A549 (cell line): ENCODE results near the gene CCDC85C. TPM values are rescaled to one million over a fixed set of nuclear protein-coding genes. Genes with fewer than 3 reads are reported as not detected.

Experiments
- ATAC-seq, 2 experiments: fragments of 200-7000 bp in 1 of 2; fragments of >200 bp in 1 of 2; cut with Nextera tagmentation in 1 of 2; cut with Tn5 transposase in 1 of 2; 3 replicates each; pipeline versions ENCODE4 v1.8.0 to v1.9.1; 2018 to 2020; ENCODE audit warnings: mild to moderate bottlenecking in 1 of 2, moderate library complexity in 1 of 2
- CTCF ChIA-PET: fragments of 300-600 bp; sonication (Branson Sonifier 250); formaldehyde crosslinking; extraction: SDS; loops from one replicate; lab custom pipeline; 2021; ENCODE audit warnings: antibody characterized with exemption, inconsistent platforms; lab: Yijun Ruan, JAX
- POLR2A ChIA-PET: fragments of 350-600 bp; formaldehyde crosslinking; extraction: SDS; loops from one replicate; lab custom pipeline; 2021; ENCODE audit warnings: antibody characterized with exemption, inconsistent platforms; lab: Yijun Ruan, JAX
- DNase-seq, 2 experiments: peaks; one replicate each; pipeline versions ENCODE4 v3.0.0 to v3.0.0-alpha.2; 2011 to 2016; ENCODE audit warnings: low read depth in 1 of 2, low spot score in 1 of 2
- FAIRE-seq: peaks from 2 replicates; lab custom pipeline; 2011; peaks lifted over from hg19 to GRCh38; lab: Jason Lieb, UNC
- H3K27ac ChIP-seq, 2 experiments: fragments of >200 bp; sonication (Bioruptor Twin); formaldehyde crosslinking; 3 replicates each; pipeline ENCODE4 v1.5.1; 2016 to 2017
- H3K4me1 ChIP-seq: fragments of >200 bp; sonication (Bioruptor Twin); formaldehyde crosslinking; 3 replicates; pipeline ENCODE4 v1.6.1; 2016
- H3K4me2 ChIP-seq: fragments of >200 bp; sonication (Bioruptor Twin); formaldehyde crosslinking; 3 replicates; pipeline ENCODE4 v1.6.1; 2016
- H3K4me3 ChIP-seq: fragments of >200 bp; sonication (Bioruptor Twin); formaldehyde crosslinking; 3 replicates; pipeline ENCODE4 v1.5.1; 2016
- H3K9me3 ChIP-seq: fragments of >200 bp; sonication (Bioruptor Twin); formaldehyde crosslinking; 3 replicates; pipeline ENCODE4 v1.6.1; 2016
- ATOH8 ChIP-seq: fragments of 250-450 bp; sonication (Bioruptor Pico); IDR thresholded peaks from 2 replicates; pipeline ENCODE4 v1.5.0; 2020; ENCODE audit warnings: low read depth, mild to moderate bottlenecking, moderate library complexity
- BHLHE40 ChIP-seq: IDR thresholded peaks from 2 replicates; pipeline ENCODE4 v1.6.1; 2012; ENCODE audit warnings: low read depth, low read length, inconsistent platforms
- CBX8 ChIP-seq: fragments of 200-600 bp; sonication (generic); IDR thresholded peaks from 2 replicates; pipeline ENCODE4 v1.6.1; 2016
- CEBPB ChIP-seq, 2 experiments: fragments of >200 bp in 1 of 2; sonication (Bioruptor Twin) in 1 of 2; formaldehyde crosslinking in 1 of 2; IDR thresholded peaks; 2 replicates each; pipeline ENCODE4 v1.6.1; 2012 to 2016
- EHF ChIP-seq: fragments of 250-450 bp; sonication (Bioruptor Pico); IDR thresholded peaks from 2 replicates; pipeline ENCODE4 v1.5.0; 2020; ENCODE audit warnings: mild to moderate bottlenecking
- EP300 ChIP-seq, 2 experiments: fragments of >200 bp; sonication (Bioruptor Twin); formaldehyde crosslinking; IDR thresholded peaks; 2 replicates in 1 of 2; 3 replicates in 1 of 2; pipeline ENCODE4 v1.6.1; 2016 to 2017
- FOSL2 ChIP-seq, 2 experiments: fragments of 450-650 bp in 1 of 2; fragments of >200 bp in 1 of 2; sonication (Bioruptor Twin) in 1 of 2; formaldehyde crosslinking; IDR thresholded peaks; 2 replicates each; pipeline versions ENCODE4 v1.5.0 to v1.6.1; 2016 to 2020; ENCODE audit warnings: mild to moderate bottlenecking in 1 of 2, moderate library complexity in 1 of 2
- GATA3 ChIP-seq: IDR thresholded peaks from 2 replicates; pipeline ENCODE4 v1.6.1; 2012; ENCODE audit warnings: borderline replicate concordance
- HEYL ChIP-seq: fragments of 250-450 bp; sonication (Bioruptor Pico); IDR thresholded peaks from 2 replicates; pipeline ENCODE4 v1.8.0; 2021; ENCODE audit warnings: mild to moderate bottlenecking, moderate library complexity
- HOXA7 ChIP-seq: fragments of 250-450 bp; sonication (Bioruptor Pico); IDR thresholded peaks from 2 replicates; pipeline ENCODE4 v1.5.0; 2020; ENCODE audit warnings: mild to moderate bottlenecking, moderate library complexity
- KDM1A ChIP-seq: fragments of 200-600 bp; sonication (generic); IDR thresholded peaks from 2 replicates; pipeline ENCODE4 v1.6.1; 2016; ENCODE audit warnings: low read depth, mild to moderate bottlenecking
- KDM5A ChIP-seq: fragments of 200-600 bp; sonication (generic); IDR thresholded peaks from 2 replicates; pipeline ENCODE4 v1.6.1; 2016; ENCODE audit warnings: antibody characterized with exemption, mild to moderate bottlenecking
- POLR2A ChIP-seq: IDR thresholded peaks from 2 replicates; pipeline ENCODE4 v1.6.1; 2012; ENCODE audit warnings: mild to moderate bottlenecking, low read length
- REST ChIP-seq: fragments of 200-600 bp; sonication (generic); IDR thresholded peaks from 2 replicates; pipeline ENCODE4 v1.6.1; 2016; ENCODE audit warnings: antibody characterized with exemption, mild to moderate bottlenecking, moderate library complexity
- SMC3 ChIP-seq: fragments of >200 bp; sonication (Bioruptor Twin); formaldehyde crosslinking; IDR thresholded peaks from 3 replicates; pipeline ENCODE4 v1.6.1; 2018; ENCODE audit warnings: inconsistent platforms
- USF2 ChIP-seq: fragments of 450-650 bp; IDR thresholded peaks from 2 replicates; pipeline ENCODE4 v1.6.1; 2014; ENCODE audit warnings: antibody characterized with exemption
- ZFP36 ChIP-seq: fragments of 450-650 bp; IDR thresholded peaks from 2 replicates; pipeline ENCODE4 v1.6.1; 2014; ENCODE audit warnings: borderline replicate concordance; ENCODE audit not compliant: partially characterized antibody
- WGBS: methylation state at CpG from one replicate; pipeline ENCODE4 v1.1.6; 2017; ENCODE audit errors: missing lambda C conversion rate; 5-methylcytosine and 5-hydroxymethylcytosine counted together
- polyA plus RNA-seq, 4 experiments: library from polyadenylated mRNA; depleted of rRNA in 3 of 4; stranded (reverse); fragments of >200 nt; fragmentation: RNase III in 1 of 4; extraction: RNeasy Plus Mini Kit Qiagen cat#74134 plus additional on column Dnase treatment in 1 of 4; gene quantifications; 2 replicates in 3 of 4; 3 replicates in 1 of 4; pipeline ENCODE4 v1.2.3, GENCODE V29; 2011 to 2017

The CCDC85C gene
- polyA plus RNA-seq, 2 of the 4 experiments (the other 2 are of a cell fraction) = 11.4 to 31.4 TPM

GRCh38 chr14:99551034-99551922 lies 52.7 kb downstream of the CCDC85C start:
- ATAC-seq = no peak
- CTCF ChIA-PET = interaction anchor here (1.0 to 1.8 kb wide), 5 partner anchors 26 to 179 kb away, joined by 3 to 8 read pairs (median 7); no protein-coding TSS in a partner anchor
- Histone ChIP-seq H3K4me2 (no peak overlapping the region), H3K4me3 (no peak overlapping the region), H3K27ac (no peak overlapping the region), H3K4me1 (peaks cover 40% of the 10 kb centered on the region), H3K9me3 (no peaks in the 10 kb centered on the region)
- WGBS = 82% methylated on average over 11 of the region's 11 CpGs
- no peak for FAIRE-seq
- no peak for TF ChIP-seq CBX8
- no peak for TF ChIP-seq ATOH8
- no peak for TF ChIP-seq FOSL2 (IDR thresholded peaks at IDR 0.05)
- TF ChIP-seq FOSL2 (CRISPR knock-in tag; IDR thresholded peaks at IDR 0.05) = no peak
- TF ChIP-seq POLR2A = no peak
- no peak for TF ChIP-seq ZFP36
- no peak for TF ChIP-seq USF2
- TF ChIP-seq EHF (CRISPR knock-in tag) = no peak
- no peak for TF ChIP-seq GATA3
- no peak for TF ChIP-seq BHLHE40
- TF ChIP-seq REST = no peak
- no peak for TF ChIP-seq KDM5A
- TF ChIP-seq SMC3 = no peak
- no peak for DNase-seq
- POLR2A ChIA-PET = no interaction called here

- Histone ChIP-seq H3K4me2 (no peak overlapping the region), H3K27ac (no peak overlapping the region; a peak in 1 of 6 replicates), H3K9me3 (no peaks in the 10 kb centered on the region), H3K4me1 (peaks cover 39% of the 10 kb centered on the region), H3K4me3 (no peak overlapping the region)
- ChIA-PET CTCF (interaction anchor here (0.5 to 1.9 kb wide), 8 partner anchors 26 to 180 kb away, joined by 3 to 8 read pairs (median 4); no protein-coding TSS in a partner anchor), POLR2A (no interaction called here)
- FAIRE-seq = no peak
- no peak for DNase-seq
- ATAC-seq = no peak
- WGBS = 94% methylated on average over 11 of the region's 11 CpGs
- TF ChIP-seq HEYL (CRISPR knock-in tag) (no peak), ZFP36 (peak; percentile 54)
These were observed 53.5 kb downstream of the CCDC85C start for GRCh38 chr14:99550387-99550992.

- Histone ChIP-seq H3K27ac (peak overlapping the region in 1 of 2 experiments; percentile 17; a peak in 1 of 6 replicates), H3K4me3 (no peak overlapping the region), H3K4me1 (peaks cover 31% of the 10 kb centered on the region), H3K4me2 (no peak overlapping the region; the same call in 2 of the 3 replicates), H3K9me3 (no peaks in the 10 kb centered on the region)
- TF ChIP-seq CEBPB (IDR thresholded peaks at IDR 0.05) (peak in 1 of 2 experiments; percentile 21; a peak in 1 of 4 replicates), HOXA7 (no peak), ATOH8 (no peak), EHF (CRISPR knock-in tag) (no peak), GATA3 (no peak), EP300 (IDR thresholded peaks at IDR 0.05) (no peak), ZFP36 (peak; percentile 2), KDM1A (no peak)
- no peak for FAIRE-seq
- ChIA-PET CTCF (interaction anchor here (1.0 to 2.1 kb wide), 10 partner anchors 9 to 79 kb away, joined by 3 to 8 read pairs (median 4); no protein-coding TSS in a partner anchor), POLR2A (no interaction called here)
- DNase-seq = no peak
- peak in 1 of 2 experiments; percentile 17; a peak in 2 of 6 replicates for ATAC-seq
- 68% methylated on average over 10 of the region's 10 CpGs for WGBS
These were observed 54.3 kb downstream of the CCDC85C start for GRCh38 chr14:99549684-99550083.
